Endodermal cell (in vitro differentiated cells): ENCODE results near the gene GALNT18. TPM values are rescaled to one million over a fixed set of nuclear protein-coding genes. Genes with fewer than 3 reads are reported as not detected.

Source experiments
- DNase-seq: peaks from one replicate; pipeline ENCODE4 v3.0.0-alpha.2; 2017
- H3K27ac ChIP-seq: 2 replicates; pipeline ENCODE4 v1.5.1; 2013; ENCODE audit warnings: mild to moderate bottlenecking, low read depth, low read length, moderate library complexity
- H3K27me3 ChIP-seq: 2 replicates; pipeline ENCODE4 v1.6.1; 2013; ENCODE audit warnings: mild to moderate bottlenecking, low read length, moderate library complexity; ENCODE audit not compliant: insufficient read depth, control insufficient read depth, poor library complexity, severe bottlenecking
- H3K36me3 ChIP-seq: 2 replicates; pipeline ENCODE4 v1.7.0; 2013; ENCODE audit warnings: mild to moderate bottlenecking, low read length, moderate library complexity; ENCODE audit not compliant: control insufficient read depth, insufficient read depth
- H3K4me1 ChIP-seq: one replicate; pipeline ENCODE4 v1.7.0; 2013; ENCODE audit warnings: low read length; ENCODE audit not compliant: control insufficient read depth, insufficient read depth
- H3K4me3 ChIP-seq: 2 replicates; pipeline ENCODE4 v1.5.1; 2013; ENCODE audit warnings: mild to moderate bottlenecking, low read length, moderate library complexity
- H3K9ac ChIP-seq: 2 replicates; pipeline ENCODE4 v1.6.1; 2013; ENCODE audit warnings: mild to moderate bottlenecking, low read length, moderate library complexity; ENCODE audit not compliant: poor library complexity, severe bottlenecking; ENCODE audit errors: extremely low read depth
- H3K9me3 ChIP-seq: 2 replicates; pipeline ENCODE4 v1.6.1; 2013; ENCODE audit warnings: mild to moderate bottlenecking, low read length, moderate library complexity; ENCODE audit not compliant: control insufficient read depth
- H3K27ac Mint-ChIP-seq: 2 replicates; pipeline ENCODE4 v1.8.0; 2020; ENCODE audit warnings: mixed read lengths
- H3K27me3 Mint-ChIP-seq: 2 replicates; pipeline ENCODE4 v1.8.0; 2021; ENCODE audit warnings: mild to moderate bottlenecking, mixed read lengths; ENCODE audit not compliant: insufficient read depth
- H3K36me3 Mint-ChIP-seq: 2 replicates; pipeline ENCODE4 v1.8.0; 2020; ENCODE audit warnings: low read depth, mixed read lengths
- H3K4me1 Mint-ChIP-seq: 2 replicates; pipeline ENCODE4 v1.8.0; 2020; ENCODE audit warnings: mixed read lengths
- H3K4me3 Mint-ChIP-seq: 2 replicates; pipeline ENCODE4 v1.8.0; 2020; ENCODE audit warnings: mild to moderate bottlenecking, moderate library complexity, mixed read lengths
- H3K9me3 Mint-ChIP-seq: 2 replicates; pipeline ENCODE4 v1.8.0; 2020; ENCODE audit warnings: mild to moderate bottlenecking, mixed read lengths
- WGBS, 2 experiments: methylation state at CpG; one replicate each; pipeline versions ENCODE4 v1.1.5 to v1.1.7; 2013; ENCODE audit warnings: missing lambda C conversion rate in 2 of 2, mixed read lengths in 1 of 2; ENCODE audit not compliant: insufficient coverage in 1 of 2, insufficient read length in 1 of 2; 5-methylcytosine and 5-hydroxymethylcytosine counted together
- total RNA-seq, 2 donors: library from RNA; stranded (reverse); fragmentation: NEBNext Ultra II Directional in 1 of 2; extraction: Animal tissue kit (Norgen Biotek cat#: 25700) in 1 of 2; gene quantifications; 2 replicates in 1 of 2; 3 replicates in 1 of 2; pipeline ENCODE4 v1.2.1, GENCODE V29; 2021
- TF ChIP-seq, protein P1 (sequence below): fragments of 200-600 bp; sonication (generic); conservative IDR thresholded peaks from 2 replicates; pipeline ENCODE4 v1.5.0; 2021; ENCODE audit warnings: antibody characterized with exemption, mild to moderate bottlenecking

GALNT18 gene
- total RNA-seq, 2 donors from 2014 or later, result 5.1 to 9.9 TPM

DNA sequence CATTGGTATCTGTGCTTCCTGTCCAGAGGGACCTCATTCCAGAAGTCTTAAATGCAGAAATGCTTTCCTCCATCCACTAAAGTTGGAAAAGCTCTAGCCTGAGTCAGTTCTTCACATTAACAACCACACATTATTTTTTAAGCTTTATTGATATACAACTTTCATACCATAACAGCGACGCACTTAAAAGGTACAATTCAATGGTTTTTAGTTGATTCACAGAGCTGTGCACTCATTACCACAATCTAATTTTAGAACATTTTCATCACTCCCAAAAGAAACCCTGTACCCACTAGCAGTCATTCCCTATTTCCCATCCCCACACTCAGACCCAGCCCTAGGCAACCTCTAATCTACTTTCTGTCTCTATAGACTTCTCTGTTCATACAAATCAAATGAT lies 27.6 kb downstream of the GALNT18 start:
- no peaks in the 10 kb centered on the region for H3K9me3 ChIP-seq
- TF ChIP-seq, protein P1, sequence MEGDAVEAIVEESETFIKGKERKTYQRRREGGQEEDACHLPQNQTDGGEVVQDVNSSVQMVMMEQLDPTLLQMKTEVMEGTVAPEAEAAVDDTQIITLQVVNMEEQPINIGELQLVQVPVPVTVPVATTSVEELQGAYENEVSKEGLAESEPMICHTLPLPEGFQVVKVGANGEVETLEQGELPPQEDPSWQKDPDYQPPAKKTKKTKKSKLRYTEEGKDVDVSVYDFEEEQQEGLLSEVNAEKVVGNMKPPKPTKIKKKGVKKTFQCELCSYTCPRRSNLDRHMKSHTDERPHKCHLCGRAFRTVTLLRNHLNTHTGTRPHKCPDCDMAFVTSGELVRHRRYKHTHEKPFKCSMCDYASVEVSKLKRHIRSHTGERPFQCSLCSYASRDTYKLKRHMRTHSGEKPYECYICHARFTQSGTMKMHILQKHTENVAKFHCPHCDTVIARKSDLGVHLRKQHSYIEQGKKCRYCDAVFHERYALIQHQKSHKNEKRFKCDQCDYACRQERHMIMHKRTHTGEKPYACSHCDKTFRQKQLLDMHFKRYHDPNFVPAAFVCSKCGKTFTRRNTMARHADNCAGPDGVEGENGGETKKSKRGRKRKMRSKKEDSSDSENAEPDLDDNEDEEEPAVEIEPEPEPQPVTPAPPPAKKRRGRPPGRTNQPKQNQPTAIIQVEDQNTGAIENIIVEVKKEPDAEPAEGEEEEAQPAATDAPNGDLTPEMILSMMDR, result no peak
- H3K4me1 ChIP-seq, result peaks cover 2% of the 10 kb centered on the region
- H3K9me3 Mint-ChIP-seq, result no peaks in the 10 kb centered on the region
- no peak overlapping the region for H3K4me3 ChIP-seq
- peaks cover 20% of the 10 kb centered on the region for H3K4me1 Mint-ChIP-seq
- no peaks in the 10 kb centered on the region for H3K27me3 ChIP-seq
- no peak overlapping the region for H3K27ac ChIP-seq
- no peak overlapping the region for H3K4me3 Mint-ChIP-seq
- H3K36me3 ChIP-seq, result no peaks in the 10 kb centered on the region
- WGBS, 2 experiments, result 87 to 93% methylated on average over 2 of the region's 2 CpGs
- peaks cover 13% of the 10 kb centered on the region for H3K27me3 Mint-ChIP-seq
- no peak overlapping the region for H3K9ac ChIP-seq
- H3K36me3 Mint-ChIP-seq, result no peaks in the 10 kb centered on the region
- H3K27ac Mint-ChIP-seq, result no peak overlapping the region
- no peak for DNase-seq

DNA sequence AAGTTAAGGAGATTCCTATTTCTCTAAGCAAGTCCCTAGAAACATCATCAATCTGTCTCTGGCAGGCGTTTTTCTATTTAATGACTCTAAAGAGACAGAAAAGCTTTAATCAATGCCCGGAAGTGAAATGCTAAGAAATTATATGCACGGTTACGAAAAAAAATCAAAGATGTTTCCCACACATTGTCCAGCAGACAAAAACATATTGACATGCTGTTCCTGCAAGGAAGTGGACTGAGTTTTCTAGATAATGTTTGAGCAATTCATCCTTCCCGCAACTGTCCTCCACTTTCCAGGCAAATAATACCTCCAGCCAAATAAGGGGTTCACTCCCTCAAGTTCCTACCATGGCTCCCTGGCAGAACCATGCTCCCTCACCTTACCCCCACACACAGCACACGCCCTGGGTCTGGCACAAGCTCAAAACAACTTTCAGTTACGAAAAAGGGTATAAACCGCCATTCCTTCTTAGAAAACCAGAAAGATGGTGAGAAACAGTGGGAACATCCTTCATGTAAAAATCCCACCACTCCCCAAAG lies 29.6 kb downstream of the GALNT18 start:
- Histone ChIP-seq H3K36me3 (no peaks in the 10 kb centered on the region), H3K9me3 (no peaks in the 10 kb centered on the region), H3K9ac (no peak overlapping the region), H3K27ac (no peak overlapping the region), H3K4me1 (peaks cover 7% of the 10 kb centered on the region), H3K4me3 (no peak overlapping the region), H3K27me3 (no peaks in the 10 kb centered on the region)
- H3K4me1 Mint-ChIP-seq, result peaks cover 34% of the 10 kb centered on the region
- DNase-seq, result no peak
- no peak overlapping the region for H3K4me3 Mint-ChIP-seq
- peaks cover 11% of the 10 kb centered on the region for H3K27me3 Mint-ChIP-seq
- H3K36me3 Mint-ChIP-seq, result no peaks in the 10 kb centered on the region
- H3K27ac Mint-ChIP-seq, result no peak overlapping the region
- TF ChIP-seq, protein P1, result no peak
- H3K9me3 Mint-ChIP-seq, result no peaks in the 10 kb centered on the region
- WGBS, 2 experiments, result 88 to 95% methylated on average over 5 to 8 of the region's 8 CpGs

DNA sequence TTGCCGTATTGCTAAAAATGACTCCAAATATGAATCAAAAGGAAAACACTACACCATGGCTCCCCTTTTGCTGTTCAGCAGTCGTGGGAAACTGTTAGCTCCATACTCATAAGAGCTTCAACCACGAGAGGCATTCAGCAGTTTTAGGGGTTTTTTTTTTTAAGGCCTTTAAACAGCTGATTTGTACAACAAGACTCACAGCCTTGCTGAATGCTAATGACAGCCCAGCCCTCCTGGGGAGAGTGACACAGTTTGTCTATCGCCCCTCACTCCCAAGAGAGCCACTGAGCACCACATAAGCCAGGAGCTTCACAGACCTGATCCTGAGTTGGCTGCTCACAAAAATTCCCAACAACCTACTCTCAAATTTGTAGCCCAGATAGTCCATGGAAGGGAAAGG lies 32.4 kb downstream of the GALNT18 start:
- Histone ChIP-seq H3K27me3 (no peaks in the 10 kb centered on the region), H3K9me3 (no peaks in the 10 kb centered on the region), H3K9ac (peak overlapping the region; percentile 0), H3K4me1 (peaks cover 7% of the 10 kb centered on the region), H3K27ac (no peak overlapping the region), H3K4me3 (no peak overlapping the region), H3K36me3 (no peaks in the 10 kb centered on the region)
- H3K27ac Mint-ChIP-seq, result peak overlapping the region; percentile 89
- TF ChIP-seq, protein P1, result no peak
- WGBS, 2 experiments, result 74 to 86% methylated on average over 2 to 4 of the region's 4 CpGs
- H3K9me3 Mint-ChIP-seq, result no peaks in the 10 kb centered on the region
- DNase-seq, result peak; percentile 55
- H3K4me3 Mint-ChIP-seq, result peak overlapping the region; percentile 18
- peaks cover 32% of the 10 kb centered on the region for H3K4me1 Mint-ChIP-seq
- H3K27me3 Mint-ChIP-seq, result peaks cover 7% of the 10 kb centered on the region
- H3K36me3 Mint-ChIP-seq, result no peaks in the 10 kb centered on the region
